HG03457 (cell line): ENCODE results near the gene ROPN1.
"Not testable (repeated sequence)": the region's sequence is repeated elsewhere in the genome, so short reads cannot be mapped to it uniquely, and the experiment has no call there.

Source experiments
- ATAC-seq: cut with Tn5 transposase; IDR thresholded peaks from one replicate; pipeline ENCODE4 v1.9.1; 2021; ENCODE audit warnings: moderate number of reproducible peaks; ENCODE audit not compliant: unreplicated experiment

ROPN1 gene

DNA sequence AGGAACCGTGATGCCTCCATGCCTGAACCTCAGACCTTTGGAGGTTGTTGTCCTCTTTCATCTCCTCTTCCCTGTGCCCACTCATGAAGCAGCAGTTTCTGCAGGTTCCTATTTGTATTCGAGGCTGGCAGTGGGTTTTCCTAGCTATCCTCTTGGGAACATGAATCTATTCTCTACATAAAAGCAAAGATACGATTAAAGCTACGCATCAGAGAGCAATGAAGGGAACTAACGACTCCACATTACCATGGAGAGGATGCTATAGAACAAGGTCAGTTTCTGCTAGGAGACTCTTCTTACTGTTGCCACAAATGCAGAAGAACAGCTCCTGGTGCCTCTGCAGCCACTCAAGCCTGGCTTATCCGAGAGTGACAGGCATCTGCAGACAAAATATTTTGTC, 9.4 kb upstream of the ROPN1 start:
- not testable (repeated sequence) for ATAC-seq

DNA sequence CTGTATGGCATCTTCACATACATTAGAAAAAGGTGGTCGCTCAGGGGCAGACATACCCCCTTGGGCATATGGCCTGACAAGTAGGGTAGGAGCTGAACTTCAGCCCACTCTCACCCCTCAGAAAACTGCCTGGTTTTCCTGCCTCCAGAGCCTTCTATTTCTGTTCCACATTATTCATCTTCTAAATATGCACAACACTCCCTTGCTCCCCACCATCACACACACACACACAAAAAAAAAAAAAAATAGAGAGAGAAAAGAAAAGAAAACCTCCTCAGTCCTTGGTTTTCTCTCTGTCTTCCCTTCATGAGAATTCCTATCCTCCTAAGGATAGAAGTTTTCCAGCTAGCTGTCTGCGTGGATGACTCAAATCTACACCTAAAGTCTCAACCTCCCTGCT, 5.6 kb upstream of the ROPN1 start:
- ATAC-seq = no peak

DNA sequence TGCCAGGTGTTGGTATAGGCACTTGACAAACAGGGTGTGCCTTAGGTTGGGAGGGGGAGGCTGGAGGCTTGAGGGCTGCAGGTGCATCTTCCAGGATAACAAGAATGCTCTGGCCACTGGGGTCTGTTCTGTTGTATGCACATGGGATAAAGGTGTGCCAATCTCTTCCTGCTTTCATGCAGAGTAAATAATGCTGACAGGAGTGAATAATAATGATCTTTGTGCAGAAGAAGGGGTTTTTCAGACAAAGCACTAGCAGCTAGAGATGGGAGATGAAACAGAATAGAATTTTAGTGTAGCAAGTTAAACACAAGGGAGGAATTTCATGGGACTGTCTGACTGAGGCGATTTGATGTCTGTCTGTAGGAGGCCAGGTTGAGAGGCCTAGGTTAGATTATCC, 1.9 kb upstream of the ROPN1 start:
- no peak for ATAC-seq

DNA sequence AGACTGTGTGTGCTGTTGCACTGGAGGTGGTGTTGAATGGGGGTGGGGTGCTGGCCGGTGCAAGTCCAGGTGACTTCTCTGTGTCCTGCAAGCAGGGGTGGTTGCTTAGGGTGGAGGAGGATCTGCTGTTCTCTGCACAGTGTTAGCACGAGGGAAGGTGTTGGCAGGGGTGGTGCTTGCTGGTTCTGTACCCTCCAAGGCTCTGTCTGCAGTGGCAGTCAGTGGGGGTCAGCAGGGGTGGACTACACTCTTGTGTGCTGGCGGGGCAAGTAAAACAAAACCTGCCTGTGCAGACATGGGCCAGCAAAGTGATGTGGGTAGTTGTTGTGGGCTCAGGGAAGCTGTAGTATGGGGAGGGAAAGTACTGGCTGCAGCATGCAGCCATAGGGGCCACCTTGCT, 5.5 kb downstream of the ROPN1 start:
- no peak for ATAC-seq

DNA sequence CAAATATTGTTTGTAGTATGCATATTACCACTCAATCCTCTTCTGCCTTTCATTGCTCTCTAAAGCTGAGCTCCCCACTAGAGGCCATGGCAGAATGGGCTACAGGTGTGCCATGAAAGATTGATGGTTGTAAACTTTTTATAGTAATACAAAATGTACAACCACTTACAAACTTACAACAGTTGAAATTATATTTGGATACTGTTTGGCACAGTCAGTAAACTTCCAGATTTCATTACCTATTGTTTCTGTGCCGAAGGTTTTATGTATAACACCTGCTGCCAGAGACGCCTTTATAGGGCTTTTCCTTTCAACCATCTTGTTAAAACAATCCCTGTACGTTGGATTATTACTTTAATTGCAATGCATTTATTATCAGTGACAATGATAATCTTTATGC, 7.0 kb downstream of the ROPN1 start:
- ATAC-seq = no peak

DNA sequence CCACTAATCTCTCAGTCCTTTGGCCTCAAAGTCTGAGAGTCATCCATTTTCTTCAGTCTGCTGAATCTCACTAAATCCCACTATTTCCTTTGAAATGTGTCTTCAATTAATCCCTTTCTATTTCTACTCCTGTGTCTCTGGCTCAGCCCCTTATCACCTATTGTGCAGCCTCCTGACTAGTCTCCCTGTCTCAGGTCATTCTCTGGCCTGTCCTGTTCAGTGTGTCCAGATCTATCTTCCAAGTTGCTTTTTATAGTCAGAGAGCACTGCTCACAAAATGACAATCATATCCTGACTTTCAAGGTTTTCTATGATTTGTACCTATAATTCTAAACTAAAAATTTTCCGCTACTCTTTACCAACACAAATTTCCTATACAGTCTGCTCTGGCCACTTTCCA, 7.6 kb downstream of the ROPN1 start:
- ATAC-seq = no peak

DNA sequence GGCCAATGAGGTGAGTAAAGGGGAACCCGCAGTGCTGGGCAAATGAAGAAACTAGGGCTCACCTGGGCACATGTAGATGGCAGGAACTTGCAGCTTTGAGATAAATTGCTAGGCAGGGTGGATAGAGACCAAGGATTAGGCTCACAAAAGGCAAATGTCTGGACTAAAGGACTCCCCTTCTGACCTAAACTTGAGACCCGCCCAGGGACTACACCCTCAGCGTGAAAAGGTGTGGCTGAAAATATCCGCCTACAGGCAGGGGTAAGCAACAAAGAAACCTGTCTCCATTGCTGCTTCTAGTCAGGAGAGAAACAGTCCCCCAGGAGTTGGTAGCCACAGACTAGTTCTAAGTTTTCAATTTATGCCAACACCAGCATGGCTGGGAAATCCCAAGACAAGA, 10.6 kb downstream of the ROPN1 start:
- ATAC-seq = not testable (repeated sequence)

DNA sequence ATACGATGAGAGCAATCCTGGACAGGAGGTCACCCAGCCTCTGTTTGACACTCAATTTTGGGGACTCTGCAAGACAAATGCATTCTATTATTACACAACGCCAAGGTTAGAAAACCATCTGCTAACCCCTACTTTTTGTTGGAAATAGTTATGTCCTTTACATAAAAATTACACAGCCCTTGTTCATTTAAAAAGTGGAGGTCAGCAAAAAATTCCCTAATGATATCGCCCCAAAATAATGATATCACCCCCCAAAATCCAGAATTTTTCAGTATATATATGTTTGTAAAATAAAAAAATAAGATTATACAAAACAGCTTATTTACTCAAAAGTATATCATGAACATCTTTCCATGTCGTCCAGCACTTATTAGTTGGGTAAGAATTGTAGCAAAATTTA, 11.4 kb downstream of the ROPN1 start:
- ATAC-seq = no peak

DNA sequence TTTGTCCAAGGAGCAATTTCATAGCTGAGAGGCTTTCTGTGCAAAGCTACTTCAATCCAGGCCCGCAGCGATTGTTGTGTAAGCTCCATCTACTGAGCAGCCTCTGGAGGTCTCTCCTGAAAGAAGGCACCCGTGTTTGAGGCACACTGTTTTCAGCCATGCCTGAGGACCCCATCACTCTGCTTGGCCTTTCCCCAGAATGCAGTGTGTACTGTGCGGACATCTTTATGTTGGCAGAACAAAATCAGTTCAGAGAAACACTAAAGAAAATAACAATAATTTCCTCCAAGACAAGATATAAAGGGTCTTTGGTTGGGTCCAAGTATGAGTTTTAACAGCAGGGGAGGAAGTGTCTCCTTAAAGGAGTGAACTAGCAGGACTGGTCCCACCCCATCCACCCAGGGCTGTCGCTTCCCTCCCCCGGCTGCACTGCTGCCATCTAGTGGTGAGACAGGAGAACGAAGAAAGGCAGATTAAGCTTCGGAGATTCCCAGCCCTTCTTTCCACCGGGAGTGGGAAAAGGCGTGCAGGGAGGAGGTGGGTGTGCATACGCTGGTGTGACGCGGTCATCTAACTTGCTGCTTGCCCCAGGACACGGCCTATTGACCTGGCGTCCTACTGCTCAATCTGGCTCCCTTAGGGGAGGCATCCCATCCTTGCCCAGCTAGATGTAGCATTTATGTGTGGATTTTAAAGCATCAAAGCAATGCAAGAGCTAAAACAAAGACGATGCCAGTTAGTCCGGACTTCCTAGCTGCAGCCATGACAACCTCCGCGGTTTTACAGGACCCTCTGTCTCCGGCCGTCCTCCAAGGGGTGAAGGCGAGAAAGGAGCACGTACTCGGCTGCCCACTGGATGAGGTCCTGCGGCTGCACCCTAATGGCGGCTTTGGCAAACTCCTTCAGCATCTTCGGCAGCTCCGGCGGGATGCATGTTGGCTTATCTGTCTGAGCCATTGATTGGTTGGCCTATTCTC, 12.1 kb downstream of the ROPN1 start:
- ATAC-seq = not testable (repeated sequence)

DNA sequence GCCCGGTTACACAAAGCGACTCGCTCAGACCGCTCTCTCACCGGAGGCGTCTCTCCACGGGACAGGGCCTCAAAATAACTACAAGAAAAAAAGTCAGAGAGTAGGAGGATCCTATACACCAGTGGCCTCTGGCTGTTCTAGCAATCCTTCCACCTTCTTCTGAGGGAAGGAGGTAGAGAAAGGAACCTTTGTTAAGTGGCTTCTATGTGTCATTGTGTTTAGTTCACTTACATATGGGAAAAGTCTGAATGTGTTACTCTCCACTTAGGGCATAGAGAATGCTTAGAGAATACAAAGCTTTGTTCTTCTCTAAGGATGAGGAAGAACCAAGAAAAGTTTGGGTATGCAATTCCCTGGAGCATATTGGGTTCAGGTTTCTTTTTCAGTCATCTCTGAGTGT, 15.0 kb downstream of the ROPN1 start:
- not testable (repeated sequence) for ATAC-seq

DNA sequence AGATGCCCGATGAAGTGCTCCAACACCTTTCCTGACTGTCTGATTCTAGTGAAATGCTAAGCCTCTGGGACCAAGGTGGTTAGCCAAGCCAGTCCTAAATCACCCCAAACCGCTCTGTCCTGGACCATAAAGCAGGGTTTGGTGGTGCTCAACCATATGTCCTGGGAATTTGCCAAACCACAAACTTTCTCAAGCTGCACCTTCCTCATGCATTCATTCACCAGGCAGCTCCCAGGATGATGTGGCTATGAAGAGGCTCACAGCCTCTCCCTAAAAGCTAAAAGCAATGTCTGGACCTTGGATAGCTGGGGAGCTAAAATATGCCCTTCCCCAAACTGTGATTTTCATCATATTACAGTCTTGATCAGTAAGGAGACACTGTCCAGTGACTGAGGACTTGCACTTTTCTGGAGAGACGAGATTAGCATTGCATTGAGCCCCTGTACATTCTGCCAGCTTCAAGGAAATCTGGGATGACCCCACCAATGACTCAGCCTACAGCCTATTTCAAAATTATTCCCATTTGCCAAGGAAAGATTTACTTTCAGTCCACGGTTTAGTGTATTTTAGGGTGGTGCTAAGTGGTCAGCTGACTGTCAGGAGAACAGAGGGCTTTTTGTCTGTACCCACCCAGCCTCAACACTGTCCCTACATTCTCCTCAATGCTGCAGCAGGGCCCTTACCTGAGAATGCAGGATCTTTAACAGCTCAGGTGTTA, 15.6 kb downstream of the ROPN1 start:
- not testable (repeated sequence) for ATAC-seq

DNA sequence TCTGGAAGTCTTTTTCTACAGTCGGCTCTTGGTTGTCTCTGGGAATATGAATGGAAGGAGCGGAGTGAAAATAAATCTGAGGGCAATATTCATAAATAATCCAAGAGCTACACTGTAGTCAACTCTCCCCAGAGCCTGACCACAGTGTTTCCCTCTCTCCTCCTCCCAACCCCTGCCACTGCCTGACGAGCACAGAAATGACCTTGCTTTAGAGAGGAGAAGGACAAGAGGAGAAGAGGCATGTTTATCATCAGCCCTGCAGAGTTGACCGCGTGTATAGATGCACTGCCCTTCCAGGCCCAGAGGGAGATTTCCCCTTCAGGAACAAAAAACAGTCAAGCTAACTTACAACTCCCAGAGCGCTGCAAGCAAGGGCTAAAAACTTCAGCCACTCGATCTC, 16.9 kb downstream of the ROPN1 start:
- not testable (repeated sequence) for ATAC-seq

DNA sequence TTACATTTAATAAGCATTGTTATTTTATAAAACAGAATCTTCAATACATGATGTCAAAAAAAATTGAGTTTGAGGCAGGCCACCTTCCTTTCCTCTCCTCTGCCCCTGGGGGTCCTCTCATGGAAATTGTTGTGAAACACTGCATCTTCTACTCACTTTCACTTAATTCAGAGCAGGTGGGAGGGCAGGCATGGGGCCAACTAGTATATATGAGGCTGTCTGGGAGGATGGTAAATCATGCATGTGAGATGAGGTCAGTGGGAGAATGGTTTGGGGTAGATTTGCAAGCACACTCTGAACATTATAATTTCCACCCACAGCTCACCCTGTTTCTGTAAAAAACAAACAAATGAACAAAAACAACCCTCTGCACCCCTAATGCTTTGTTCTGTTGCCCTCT, 20.5 kb downstream of the ROPN1 start:
- no peak for ATAC-seq

DNA sequence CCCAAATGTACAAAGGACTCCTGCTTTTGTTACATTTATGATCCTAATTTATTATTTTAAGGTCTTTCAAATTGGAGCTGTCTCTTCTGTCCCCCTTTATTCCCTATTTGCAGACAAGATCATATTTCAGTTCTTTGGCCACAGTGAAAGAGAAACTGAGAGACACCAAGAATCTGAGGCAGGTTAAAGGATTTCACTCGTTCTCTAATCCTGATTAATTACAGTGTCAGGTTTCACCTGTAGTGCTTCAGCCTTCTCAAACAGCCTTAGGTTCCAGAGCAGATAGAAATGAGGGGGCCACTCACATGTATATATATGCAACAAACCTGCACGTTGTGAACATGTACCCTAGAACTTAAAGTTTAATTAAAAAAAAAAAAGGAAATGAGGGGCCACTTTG, 24.7 kb downstream of the ROPN1 start:
- not testable (repeated sequence) for ATAC-seq

DNA sequence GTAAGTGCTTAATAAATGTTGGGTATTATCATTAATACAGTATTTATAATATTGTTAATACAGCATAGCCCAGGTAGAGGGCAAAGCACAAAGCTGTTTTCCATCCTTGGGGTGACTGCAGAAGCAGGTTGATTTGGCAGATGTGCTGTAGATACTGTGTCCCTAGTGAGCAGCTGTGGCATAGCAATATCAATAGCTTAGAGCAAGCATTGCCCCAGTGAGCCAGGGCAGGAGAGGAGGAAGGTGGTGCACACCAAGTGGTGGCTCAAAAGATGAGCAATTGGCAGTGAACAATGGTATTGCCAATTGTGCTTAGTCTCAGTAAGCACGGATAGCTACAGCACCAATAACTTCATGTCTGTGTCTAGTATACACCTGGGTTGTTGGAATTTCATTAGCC, 25.1 kb downstream of the ROPN1 start:
- ATAC-seq = not testable (repeated sequence)

DNA sequence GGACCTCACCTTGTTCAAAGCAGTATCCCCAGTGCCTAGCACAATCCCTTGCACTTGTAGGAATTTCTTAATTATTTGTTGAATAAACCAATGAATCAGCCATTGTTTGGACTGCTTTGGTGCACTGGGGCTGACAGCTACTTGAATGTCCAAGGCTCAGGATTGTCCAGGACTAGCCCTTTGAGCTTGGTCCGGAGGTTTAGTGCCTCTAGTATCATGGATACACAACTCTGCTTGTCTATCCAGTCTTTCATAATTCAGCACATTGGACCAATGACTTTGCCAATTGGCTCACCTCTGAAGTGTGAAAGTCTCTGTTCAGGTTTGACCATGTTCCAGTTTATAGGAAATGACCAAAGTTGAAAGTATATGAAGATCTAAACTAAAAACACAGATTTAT, 27.1 kb downstream of the ROPN1 start:
- ATAC-seq = not testable (repeated sequence)

DNA sequence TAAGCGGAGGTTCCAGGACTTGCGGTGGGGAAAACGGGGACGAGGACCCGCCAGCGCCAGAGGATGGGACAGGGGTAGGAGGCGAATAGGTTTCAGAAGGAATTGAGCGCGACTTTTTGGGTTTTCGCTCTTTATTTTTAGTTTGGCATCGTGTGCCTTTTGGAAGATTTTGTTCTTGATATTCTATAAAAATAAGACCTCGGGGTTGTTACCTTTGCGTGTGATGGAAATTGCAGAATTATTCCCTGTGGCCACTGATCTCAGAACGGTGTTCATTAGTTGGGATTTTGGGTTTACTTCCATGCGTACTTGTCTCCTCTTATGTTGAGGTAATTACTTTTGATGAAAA, 30.4 kb downstream of the ROPN1 start:
- ATAC-seq = no peak

DNA sequence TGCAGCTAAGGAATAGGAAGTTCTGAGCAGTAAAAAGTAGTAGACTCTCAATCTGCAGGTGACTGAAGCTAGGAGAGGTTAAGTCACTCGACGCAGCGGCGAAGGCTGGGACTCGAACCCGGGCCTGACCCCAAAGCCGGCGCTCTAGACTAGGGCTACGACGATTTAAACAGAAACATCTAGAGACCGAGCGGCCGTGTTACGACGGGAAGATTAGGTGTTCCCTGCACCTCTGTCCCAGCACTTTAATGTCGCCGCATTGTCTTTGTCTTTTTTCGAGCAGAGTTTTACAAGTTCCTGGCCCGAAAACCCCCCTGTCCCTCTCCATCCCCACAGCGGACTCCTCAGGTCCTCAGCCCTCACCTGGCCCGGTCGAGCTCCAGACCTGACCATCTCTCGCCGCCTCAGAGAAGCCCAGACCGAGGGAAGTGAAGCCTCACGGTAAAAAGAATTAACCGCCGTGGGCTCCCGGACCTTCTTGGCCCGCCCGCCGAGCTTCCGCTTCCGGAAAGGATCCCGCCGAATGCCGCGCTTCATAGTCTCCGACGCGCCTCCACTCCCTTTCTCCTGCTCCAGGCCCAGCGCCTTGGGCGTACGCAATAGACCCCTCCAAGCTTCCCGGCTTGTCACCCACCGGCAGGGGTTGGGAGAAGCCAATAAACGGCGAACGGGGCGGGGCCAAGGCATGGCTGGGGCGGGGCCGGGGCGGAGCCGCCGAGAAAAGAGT, 31.0 kb downstream of the ROPN1 start, which contains the start of gene CCDC14:
TSS of gene CCDC14 (minus strand) at position 449 of the 727 bp plus-strand sequence. CDS start at position 393, 56 bp downstream.
- ATAC-seq = peak; percentile 86

DNA sequence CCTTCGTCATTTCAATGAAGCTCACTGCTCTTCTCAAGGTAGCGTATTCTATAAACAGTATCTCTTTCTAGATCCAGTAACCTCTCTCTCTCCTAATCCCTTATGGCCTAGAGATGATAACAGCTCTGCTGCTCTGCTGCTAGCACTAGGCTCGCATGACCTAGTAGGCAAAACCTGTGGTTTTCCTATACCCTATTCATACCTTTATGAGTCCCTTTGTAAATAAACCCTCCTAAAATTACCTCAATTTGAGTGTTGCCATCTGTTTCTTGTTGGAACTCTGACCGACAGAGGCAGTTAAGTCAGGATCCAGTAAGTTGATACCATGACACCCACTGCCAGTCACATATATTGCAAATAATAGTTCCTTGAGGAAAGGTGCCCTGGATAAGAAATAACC, 38.2 kb downstream of the ROPN1 start:
- no peak for ATAC-seq

DNA sequence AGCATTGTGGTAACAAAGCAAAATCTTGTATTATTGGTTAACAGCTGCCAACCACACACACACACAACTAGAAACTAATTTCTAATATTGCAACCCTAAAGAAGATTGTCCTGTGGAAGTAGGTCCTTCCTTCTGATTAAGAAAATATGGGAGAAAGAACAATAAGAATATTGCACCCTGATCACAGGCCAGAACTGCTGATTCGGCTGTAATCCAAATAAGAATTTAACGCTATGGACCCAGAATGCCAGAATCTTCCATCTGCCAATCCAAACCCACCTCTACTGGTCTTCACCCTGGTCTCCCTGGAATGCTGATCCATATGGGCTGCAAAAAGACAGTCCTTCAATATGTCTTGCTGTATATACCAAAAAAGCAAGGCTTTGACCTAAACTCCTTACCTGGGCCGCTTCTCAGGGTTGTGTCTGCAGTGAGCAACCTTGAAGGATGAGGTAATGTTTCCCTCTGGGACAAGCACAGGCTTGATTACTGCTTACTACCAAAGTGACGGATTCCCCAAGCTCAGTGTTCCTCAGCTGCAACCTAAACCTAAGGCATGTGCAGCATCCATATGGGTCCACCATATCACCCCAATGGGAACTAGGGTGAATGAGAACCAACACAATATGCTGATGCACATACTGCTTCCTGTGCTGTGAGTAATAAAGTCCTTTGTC, 38.9 kb downstream of the ROPN1 start:
- no peak for ATAC-seq
